ENCODE results near the gene ZNF793. TPM values are rescaled to one million over a fixed set of nuclear protein-coding genes. Genes with fewer than 3 reads are reported as not detected.

Gene ZNF793
- total RNA-seq, 2 experiments from 2014 or later = 0.25 to 0.53 TPM

DNA sequence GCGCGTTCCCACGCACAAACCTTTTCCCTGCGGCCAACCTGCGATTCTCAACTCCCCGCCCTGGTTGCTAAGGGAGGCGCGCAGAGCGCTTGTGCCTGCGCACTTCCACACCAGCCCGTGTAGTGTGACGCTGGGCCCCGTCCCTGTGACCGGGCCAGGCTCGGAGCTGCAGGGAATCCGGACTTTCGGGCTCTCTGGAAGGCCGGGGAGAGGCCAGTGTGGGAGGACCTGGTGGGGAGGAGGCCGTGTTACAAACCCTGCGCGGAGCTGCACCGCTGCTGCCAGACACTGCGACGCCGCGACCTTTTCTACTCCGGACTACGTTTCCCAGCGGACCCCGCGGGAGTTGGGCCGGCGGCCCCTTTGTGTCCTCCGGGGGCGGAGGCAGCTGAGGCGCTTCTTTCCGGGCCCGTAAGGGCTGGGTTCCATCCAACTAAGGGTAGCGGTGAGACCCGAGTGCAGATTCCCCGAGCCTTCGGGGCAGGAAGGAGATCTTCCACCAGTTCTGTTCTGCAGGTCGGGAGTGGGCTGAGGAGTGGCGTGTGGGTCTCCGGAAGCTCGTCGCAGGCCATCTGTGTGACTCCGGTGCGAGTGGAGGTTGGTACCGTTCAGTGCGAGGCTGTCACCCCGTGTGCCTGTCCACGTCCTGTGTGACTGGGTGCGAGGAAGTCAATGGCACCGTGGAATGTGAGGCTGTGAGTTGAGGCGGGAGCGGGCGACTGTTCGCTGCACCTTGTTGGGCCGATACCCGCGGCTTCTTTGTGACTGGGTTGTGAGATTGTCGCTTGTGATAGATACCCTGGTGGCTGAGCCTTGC is 37.6 kb upstream of the ZNF793 start, which contains the start of gene ZNF570:
TSS of gene ZNF570 (plus strand) at position 396 of the 817 bp plus-strand sequence. CDS start 999 bp downstream, outside the sequence.
- ChIA-PET CTCF (ENCODE audit: unreplicated experiment) (no interaction called here), POLR2A (interaction anchor here (0.5 to 0.7 kb wide), 2 partner anchors 98 to 198 kb away, joined by 3 read pairs; partner anchors contain the start of gene ZNF527)
- peak; percentile 84 for DNase-seq (ENCODE audit: low spot score)
- Histone ChIP-seq H3K79me2 (ENCODE audit: insufficient read depth, low read depth, low read length) (peaks cover 12% of the 10 kb centered on the region; the same call in 1 of the 2 replicates), H3K4me3 (ENCODE audit: low read depth, low read length, poor library complexity, severe bottlenecking) (peak within 1 kb of the TSS; percentile 78), H3K9me2 (ENCODE audit: insufficient read depth, low read length) (no peaks in the 10 kb centered on the region), H3K36me3 (ENCODE audit: insufficient read depth, low read length) (peaks cover 20% of the 10 kb centered on the region), H3K4me1 (ENCODE audit: insufficient read depth, low read length, poor library complexity, severe bottlenecking) (peaks cover 16% of the 10 kb centered on the region), H4K20me1 (ENCODE audit: insufficient read depth, low read length) (no peaks in the 10 kb centered on the region), H3K27ac (ENCODE audit: low read depth, low read length, poor library complexity, severe bottlenecking) (no peak within 1 kb of the TSS), H2AFZ (ENCODE audit: low read length) (peak within 1 kb of the TSS; percentile 97), H3K4me2 (ENCODE audit: low read length) (peak within 1 kb of the TSS; percentile 73), H3K9me3 (ENCODE audit: low read length) (peaks cover 28% of the 10 kb centered on the region)
- BruUV-seq (replicated peaks) = TSS peak; percentile 61
- TF ChIP-seq, protein P1, sequence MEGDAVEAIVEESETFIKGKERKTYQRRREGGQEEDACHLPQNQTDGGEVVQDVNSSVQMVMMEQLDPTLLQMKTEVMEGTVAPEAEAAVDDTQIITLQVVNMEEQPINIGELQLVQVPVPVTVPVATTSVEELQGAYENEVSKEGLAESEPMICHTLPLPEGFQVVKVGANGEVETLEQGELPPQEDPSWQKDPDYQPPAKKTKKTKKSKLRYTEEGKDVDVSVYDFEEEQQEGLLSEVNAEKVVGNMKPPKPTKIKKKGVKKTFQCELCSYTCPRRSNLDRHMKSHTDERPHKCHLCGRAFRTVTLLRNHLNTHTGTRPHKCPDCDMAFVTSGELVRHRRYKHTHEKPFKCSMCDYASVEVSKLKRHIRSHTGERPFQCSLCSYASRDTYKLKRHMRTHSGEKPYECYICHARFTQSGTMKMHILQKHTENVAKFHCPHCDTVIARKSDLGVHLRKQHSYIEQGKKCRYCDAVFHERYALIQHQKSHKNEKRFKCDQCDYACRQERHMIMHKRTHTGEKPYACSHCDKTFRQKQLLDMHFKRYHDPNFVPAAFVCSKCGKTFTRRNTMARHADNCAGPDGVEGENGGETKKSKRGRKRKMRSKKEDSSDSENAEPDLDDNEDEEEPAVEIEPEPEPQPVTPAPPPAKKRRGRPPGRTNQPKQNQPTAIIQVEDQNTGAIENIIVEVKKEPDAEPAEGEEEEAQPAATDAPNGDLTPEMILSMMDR (conservative IDR thresholded peaks at IDR 0.05; ENCODE audit: low read length) = no peak
- TF ChIP-seq EZH2phosphoT487 (IDR thresholded peaks at IDR 0.05; ENCODE audit: borderline replicate concordance, low read depth, low read length) = no peak
- intact Hi-C loops (cut with micrococcal nuclease; ENCODE audit: unreplicated experiment) = loop anchor here (5.0 to 10.0 kb wide), 6 partner anchors 123 to 1254 kb away; partner anchors contain the start of genes ZNF146, ZNF420, ZNF529 and ZNF540

DNA sequence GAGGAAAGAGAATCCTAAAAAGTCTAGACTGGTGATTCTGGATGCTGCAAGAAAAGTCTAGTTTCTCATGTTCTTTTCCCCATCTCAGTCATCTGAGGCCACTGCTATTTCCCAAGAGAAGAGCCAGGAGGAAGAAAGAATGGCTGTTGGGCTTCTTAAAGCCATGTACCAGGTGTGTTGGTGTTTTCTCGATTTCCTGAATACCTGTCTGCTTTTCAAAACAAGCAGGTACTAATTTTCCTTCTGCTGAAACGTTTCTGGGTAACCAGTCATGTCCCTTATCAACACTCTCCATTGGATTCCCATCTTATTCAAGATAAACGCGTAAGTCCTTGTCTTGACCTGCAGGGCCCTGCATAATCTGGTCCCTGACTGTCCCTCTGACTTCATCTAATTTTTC is 36.5 kb upstream of the ZNF793 start:
- POLR2A ChIA-PET = interaction anchor here (0.6 to 0.7 kb wide), 2 partner anchors 366 to 897 kb away, joined by 5 to 6 read pairs; partner anchors contain the start of gene ZNF529
- Histone ChIP-seq H3K9me3 (ENCODE audit: low read length) (peaks cover 20% of the 10 kb centered on the region; the same call in 1 of the 2 replicates), H3K36me3 (ENCODE audit: insufficient read depth, low read length) (peaks cover 9% of the 10 kb centered on the region), H3K4me1 (ENCODE audit: insufficient read depth, low read length, poor library complexity, severe bottlenecking) (peaks cover 16% of the 10 kb centered on the region), H4K20me1 (ENCODE audit: insufficient read depth, low read length) (no peaks in the 10 kb centered on the region), H3K79me2 (ENCODE audit: insufficient read depth, low read depth, low read length) (peaks cover 12% of the 10 kb centered on the region; the same call in 1 of the 2 replicates), H3K4me2 (ENCODE audit: low read length) (peak overlapping the region; percentile 73), H3K27ac (ENCODE audit: low read depth, low read length, poor library complexity, severe bottlenecking) (no peak overlapping the region), H2AFZ (ENCODE audit: low read length) (peak overlapping the region; percentile 90), H3K4me3 (ENCODE audit: low read depth, low read length, poor library complexity, severe bottlenecking) (peak overlapping the region; percentile 78), H3K9me2 (ENCODE audit: insufficient read depth, low read length) (no peaks in the 10 kb centered on the region)
- CTCF ChIA-PET (ENCODE audit: unreplicated experiment) = no interaction called here
- intact Hi-C loops (cut with micrococcal nuclease; ENCODE audit: unreplicated experiment) = no loop called here
- DNase-seq (ENCODE audit: low spot score) = no peak
- no peak for TF ChIP-seq EZH2phosphoT487 (IDR thresholded peaks at IDR 0.05; ENCODE audit: borderline replicate concordance, low read depth, low read length)
- TF ChIP-seq, protein P1 (conservative IDR thresholded peaks at IDR 0.05; ENCODE audit: low read length) = no peak
- BruUV-seq (replicated peaks) = no TSS peak

All from OCI-LY7 (cell line).